Stimulated activated CD4-positive, alpha-beta T cell treated with anti-CD3 and anti-CD28 coated beads, Interleukin-15, amount 100 ng/mL, for 48 hours (primary cell): ENCODE data around the gene AHNAK.
"Not testable (repeated sequence)": the region's sequence is repeated elsewhere in the genome, so short reads cannot be mapped to it uniquely, and the experiment has no call there.

Experiments
- DNase-seq, 2 donors: peaks; one replicate each; pipeline ENCODE4 v3.0.0-alpha.2; 2020; ENCODE audit warnings: low read depth in 2 of 2

The AHNAK gene

GRCh38 chr11:62458212-62459002 lies 88.2 kb downstream of the AHNAK start:
- DNase-seq = no peak

GRCh38 chr11:62457478-62457877 lies 89.1 kb downstream of the AHNAK start:
- no peak for DNase-seq

GRCh38 chr11:62456630-62457029 lies 90.0 kb downstream of the AHNAK start:
- no peak for DNase-seq

GRCh38 chr11:62452839-62453468 lies 93.7 kb downstream of the AHNAK start:
- DNase-seq = no peak

- DNase-seq = no peak
These were observed 94.3 kb downstream of the AHNAK start for GRCh38 chr11:62452261-62452660.

GRCh38 chr11:62451241-62451621 lies 95.4 kb downstream of the AHNAK start:
- DNase-seq = no peak

GRCh38 chr11:62450543-62451240 lies 95.9 kb downstream of the AHNAK start:
- no peak for DNase-seq

GRCh38 chr11:62449912-62450311 lies 96.7 kb downstream of the AHNAK start:
- not testable (repeated sequence) for DNase-seq

GRCh38 chr11:62449451-62449851 lies 97.2 kb downstream of the AHNAK start:
- no peak for DNase-seq

- no peak for DNase-seq
These were observed 100.5 kb downstream of the AHNAK start for GRCh38 chr11:62446091-62446490.

- no peak for DNase-seq
These were observed 101.3 kb downstream of the AHNAK start for GRCh38 chr11:62445314-62445740.

- DNase-seq = no peak
These were observed 101.8 kb downstream of the AHNAK start for GRCh38 chr11:62444835-62445234.

GRCh38 chr11:62444236-62444833 lies 102.3 kb downstream of the AHNAK start:
- no peak for DNase-seq

- no peak for DNase-seq
These were observed 103.0 kb downstream of the AHNAK start for GRCh38 chr11:62443390-62444235.

- DNase-seq = no peak
These were observed 106.6 kb downstream of the AHNAK start for GRCh38 chr11:62439785-62440602.

- no peak for DNase-seq
These were observed 108.0 kb downstream of the AHNAK start for GRCh38 chr11:62438641-62439040.

GRCh38 chr11:62437616-62438015 lies 109.0 kb downstream of the AHNAK start:
- no peak for DNase-seq

- no peak for DNase-seq
These were observed 110.6 kb downstream of the AHNAK start for GRCh38 chr11:62435846-62436660.

- DNase-seq = no peak
These were observed 112.7 kb downstream of the AHNAK start for GRCh38 chr11:62433904-62434276.
